Measurements from ENCODE around the gene CTNNA1. TPM values are rescaled to one million over a fixed set of nuclear protein-coding genes. Genes with fewer than 3 reads are reported as not detected.

CTNNA1 gene
- total and polyA plus RNA-seq, 9 of the 15 experiments (the other 6 are each of a cell fraction or from before 2014, with no cell fraction given) = 29.6 to 117 (median 89.1) TPM

DNA sequence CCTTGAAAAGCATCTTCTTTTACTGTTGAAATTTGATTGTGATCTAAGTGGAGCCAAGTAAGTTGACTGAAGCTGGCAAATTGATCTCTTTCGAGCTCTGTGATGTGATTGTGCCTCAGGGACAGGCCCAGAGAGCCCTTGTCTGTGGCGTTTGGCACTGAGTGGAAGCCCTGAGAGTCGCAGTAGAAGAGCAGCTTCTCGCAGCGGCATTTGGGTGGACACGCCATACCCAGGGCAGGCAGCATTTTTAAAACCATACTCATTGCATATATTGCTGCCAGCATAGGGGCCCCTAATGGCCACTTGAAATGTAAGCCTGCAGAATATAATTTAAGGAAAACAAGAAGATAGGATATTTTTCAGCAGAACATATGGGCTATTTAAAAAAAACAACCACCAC, 121.0 kb downstream of the CTNNA1 start:
- intact Hi-C loops (cut with micrococcal nuclease) (no loop called here), in situ Hi-C loops (cut with MboI) (no loop called here)
- H3K36me3 ChIP-seq (ENCODE audit: control insufficient read depth, insufficient read depth, low read length) = no peaks in the 10 kb centered on the region
- BruUV-seq (replicated peaks) = no TSS peak
- FAIRE-seq (no peak), DNase-seq (ENCODE audit: extremely low read depth in 1 of 4, low spot score in 3 of 4) (no peak), ATAC-seq (no peak)
- POLR2A ChIA-PET = interaction anchor here (0.6 to 1.0 kb wide), 2 partner anchors 12 to 39 kb away, joined by 3 to 4 read pairs; no protein-coding TSS in a partner anchor
- CTCF ChIA-PET (ENCODE audit: low intra/inter-chr PET ratio) = no interaction called here
- no peak overlapping the region for H3K27ac ChIP-seq (ENCODE audit: extremely low read depth, low read depth, low read length)
- no peak overlapping the region for H3K4me3 ChIP-seq
- no peaks in the 10 kb centered on the region for H3K9me3 ChIP-seq (replicated peaks; ENCODE audit: control insufficient read depth, insufficient read depth, low read depth, low read length)
- H3K79me2 ChIP-seq (ENCODE audit: control insufficient read depth, insufficient read depth, low read length) = peaks cover 2% of the 10 kb centered on the region; the same call in 1 of the 3 replicates
- no peak overlapping the region for H3K9ac ChIP-seq (ENCODE audit: insufficient read depth in 1 of 2, low read depth in 2 of 2, low read length in 2 of 2)
- H3K4me1 ChIP-seq (replicated peaks in 1 of 2; ENCODE audit: control insufficient read depth in 2 of 2, insufficient read depth in 2 of 2, low read length in 2 of 2) = no peaks in the 10 kb centered on the region; a peak in 1 of 5 replicates
- peaks cover 15% of the 10 kb centered on the region; the same call in 1 of the 2 replicates for H4K20me1 ChIP-seq (replicated peaks; ENCODE audit: control insufficient read depth, insufficient read depth, low read length)
- no peak overlapping the region for H2AFZ ChIP-seq (ENCODE audit: low read depth, low read length)
- H3K27me3 ChIP-seq (ENCODE audit: control insufficient read depth in 2 of 2, insufficient read depth in 2 of 2, low read length in 2 of 2) = no peaks in the 10 kb centered on the region
- H3K9me1 ChIP-seq (ENCODE audit: control insufficient read depth, insufficient read depth, low read length) = no peaks in the 10 kb centered on the region
- WGBS (ENCODE audit: insufficient coverage, low coverage, missing lambda C conversion rate) = 82% methylated on average over 6 of the region's 6 CpGs
- no peak overlapping the region for H3K4me2 ChIP-seq (ENCODE audit: insufficient read depth, low read length)
- TF ChIP-seq, protein P1, sequence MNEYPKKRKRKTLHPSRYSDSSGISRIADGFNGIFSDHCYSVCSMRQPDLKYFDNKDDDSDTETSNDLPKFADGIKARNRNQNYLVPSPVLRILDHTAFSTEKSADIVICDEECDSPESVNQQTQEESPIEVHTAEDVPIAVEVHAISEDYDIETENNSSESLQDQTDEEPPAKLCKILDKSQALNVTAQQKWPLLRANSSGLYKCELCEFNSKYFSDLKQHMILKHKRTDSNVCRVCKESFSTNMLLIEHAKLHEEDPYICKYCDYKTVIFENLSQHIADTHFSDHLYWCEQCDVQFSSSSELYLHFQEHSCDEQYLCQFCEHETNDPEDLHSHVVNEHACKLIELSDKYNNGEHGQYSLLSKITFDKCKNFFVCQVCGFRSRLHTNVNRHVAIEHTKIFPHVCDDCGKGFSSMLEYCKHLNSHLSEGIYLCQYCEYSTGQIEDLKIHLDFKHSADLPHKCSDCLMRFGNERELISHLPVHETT (CRISPR knock-in tag; conservative IDR thresholded peaks at IDR 0.05 in 1 of 2, IDR thresholded peaks at IDR 0.05 in 1 of 2) = no peak
- TF ChIP-seq ZFP1 (CRISPR knock-in tag; IDR thresholded peaks at IDR 0.05) (no peak), DACH1 (IDR thresholded peaks at IDR 0.05; ENCODE audit: partially characterized antibody) (no peak), GATAD2A (IDR thresholded peaks at IDR 0.05) (no peak), CEBPB (tag; IDR thresholded peaks at IDR 0.05) (no peak), MTA2 (IDR thresholded peaks at IDR 0.05; ENCODE audit: low read depth) (no peak), NRF1 (conservative IDR thresholded peaks at IDR 0.05 in 1 of 2, IDR thresholded peaks at IDR 0.05 in 1 of 2) (no peak), FOXK2 (conservative IDR thresholded peaks at IDR 0.05 in 1 of 2, IDR thresholded peaks at IDR 0.05 in 1 of 2; ENCODE audit: low read depth in 2 of 2) (no peak), SRSF1 (IDR thresholded peaks at IDR 0.05; ENCODE audit: low read depth, low read length) (no peak), HNRNPK (IDR thresholded peaks at IDR 0.05; ENCODE audit: low read depth, low read length, poor library complexity, severe bottlenecking) (no peak)
- TF ChIP-seq, protein P2, sequence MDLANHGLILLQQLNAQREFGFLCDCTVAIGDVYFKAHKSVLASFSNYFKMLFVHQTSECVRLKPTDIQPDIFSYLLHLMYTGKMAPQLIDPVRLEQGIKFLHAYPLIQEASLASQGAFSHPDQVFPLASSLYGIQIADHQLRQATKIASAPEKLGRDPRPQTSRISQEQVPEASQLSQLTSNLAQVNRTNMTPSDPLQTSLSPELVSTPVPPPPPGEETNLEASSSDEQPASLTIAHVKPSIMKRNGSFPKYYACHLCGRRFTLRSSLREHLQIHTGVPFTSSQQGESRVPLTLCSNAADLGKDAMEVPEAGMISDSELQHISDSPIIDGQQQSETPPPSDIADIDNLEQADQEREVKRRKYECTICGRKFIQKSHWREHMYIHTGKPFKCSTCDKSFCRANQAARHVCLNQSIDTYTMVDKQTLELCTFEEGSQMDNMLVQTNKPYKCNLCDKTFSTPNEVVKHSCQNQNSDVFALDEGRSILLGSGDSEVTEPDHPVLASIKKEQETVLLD (IDR thresholded peaks at IDR 0.05) = no peak
- TF ChIP-seq, protein P3, sequence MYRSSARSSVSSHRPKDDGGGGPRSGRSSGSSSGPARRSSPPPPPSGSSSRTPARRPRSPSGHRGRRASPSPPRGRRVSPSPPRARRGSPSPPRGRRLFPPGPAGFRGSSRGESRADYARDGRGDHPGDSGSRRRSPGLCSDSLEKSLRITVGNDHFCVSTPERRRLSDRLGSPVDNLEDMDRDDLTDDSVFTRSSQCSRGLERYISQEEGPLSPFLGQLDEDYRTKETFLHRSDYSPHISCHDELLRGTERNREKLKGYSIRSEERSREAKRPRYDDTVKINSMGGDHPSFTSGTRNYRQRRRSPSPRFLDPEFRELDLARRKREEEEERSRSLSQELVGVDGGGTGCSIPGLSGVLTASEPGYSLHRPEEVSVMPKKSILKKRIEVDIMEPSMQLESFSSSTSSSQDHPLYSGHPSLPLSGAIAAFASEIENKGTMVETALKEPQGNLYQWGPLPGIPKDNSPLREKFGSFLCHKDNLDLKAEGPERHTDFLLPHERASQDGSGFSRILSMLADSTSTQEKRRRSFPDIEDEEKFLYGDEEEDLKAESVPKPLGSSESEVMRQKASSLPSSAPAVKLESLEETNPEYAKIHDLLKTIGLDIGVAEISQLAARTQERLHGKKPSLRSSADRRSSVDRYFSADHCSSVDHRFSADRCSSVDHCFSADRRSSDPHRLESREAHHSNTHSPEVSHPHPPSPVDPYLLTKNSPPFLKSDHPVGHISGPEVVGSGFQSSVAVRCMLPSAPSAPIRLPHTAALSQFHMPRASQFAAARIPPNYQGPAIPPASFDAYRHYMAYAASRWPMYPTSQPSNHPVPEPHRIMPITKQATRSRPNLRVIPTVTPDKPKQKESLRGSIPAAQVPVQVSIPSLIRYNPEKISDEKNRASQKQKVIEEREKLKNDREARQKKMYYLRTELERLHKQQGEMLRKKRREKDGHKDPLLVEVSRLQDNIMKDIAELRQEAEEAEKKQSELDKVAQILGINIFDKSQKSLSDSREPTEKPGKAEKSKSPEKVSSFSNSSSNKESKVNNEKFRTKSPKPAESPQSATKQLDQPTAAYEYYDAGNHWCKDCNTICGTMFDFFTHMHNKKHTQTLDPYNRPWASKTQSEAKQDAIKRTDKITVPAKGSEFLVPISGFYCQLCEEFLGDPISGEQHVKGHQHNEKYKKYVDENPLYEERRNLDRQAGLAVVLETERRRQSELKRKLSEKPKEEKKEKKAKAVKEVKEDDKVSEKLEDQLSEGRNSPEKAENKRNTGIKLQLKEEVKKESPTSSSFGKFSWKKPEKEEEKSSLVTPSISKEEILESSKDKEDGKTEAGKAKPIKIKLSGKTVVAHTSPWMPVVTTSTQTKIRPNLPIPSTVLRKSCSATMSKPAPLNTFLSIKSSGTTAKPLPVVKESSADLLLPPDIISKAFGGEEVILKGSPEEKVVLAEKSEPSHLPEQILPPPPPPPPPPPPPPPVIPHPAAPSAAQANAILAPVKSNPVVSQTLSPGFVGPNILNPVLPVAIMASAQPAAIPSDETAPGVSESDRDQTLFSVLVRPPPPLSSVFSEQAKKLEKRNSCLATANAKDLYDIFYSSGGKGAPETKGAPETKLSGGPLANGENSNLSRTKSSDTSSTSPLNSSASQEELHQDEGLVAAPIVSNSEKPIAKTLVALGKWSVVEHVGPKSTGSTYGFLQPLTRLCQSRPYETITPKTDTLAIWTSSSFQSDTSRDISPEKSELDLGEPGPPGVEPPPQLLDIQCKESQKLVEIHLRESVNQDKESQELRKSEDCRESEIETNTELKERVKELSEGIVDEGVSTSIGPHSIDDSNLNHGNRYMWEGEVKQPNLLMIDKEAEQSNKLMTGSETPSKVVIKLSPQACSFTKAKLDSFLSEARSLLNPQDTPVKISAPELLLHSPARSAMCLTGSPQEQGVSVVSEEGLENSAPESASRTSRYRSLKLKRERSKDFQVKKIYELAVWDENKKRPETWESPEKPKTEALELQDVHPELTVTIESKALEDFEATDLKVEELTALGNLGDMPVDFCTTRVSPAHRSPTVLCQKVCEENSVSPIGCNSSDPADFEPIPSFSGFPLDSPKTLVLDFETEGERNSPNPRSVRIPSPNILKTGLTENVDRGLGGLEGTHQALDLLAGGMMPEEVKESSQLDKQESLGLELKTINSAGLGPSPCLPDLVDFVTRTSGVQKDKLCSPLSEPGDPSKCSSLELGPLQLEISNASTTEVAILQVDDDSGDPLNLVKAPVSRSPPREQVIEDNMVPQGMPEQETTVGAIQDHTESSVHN (IDR thresholded peaks at IDR 0.05; ENCODE audit: borderline replicate concordance in 1 of 2, low read depth in 1 of 2) = no peak

Measured in K562 (cell line).